Measurements from ENCODE around the gene C18orf54.

GRCh38 chr18:54330768-54331548 lies 26.7 kb upstream of the C18orf54 start:
- TF ChIP-seq CTCF (conservative IDR thresholded peaks at IDR 0.05) (peak; percentile 45), ZFX (IDR thresholded peaks at IDR 0.05) (no peak)

Data from C4-2B (cell line).